ENCODE results near the gene BOC.

Gene BOC

GRCh38 chr3:113250566-113250965 is 39.2 kb downstream of the BOC start:
- no peak for DNase-seq

GRCh38 chr3:113251817-113252216 is 40.5 kb downstream of the BOC start:
- DNase-seq = no peak

GRCh38 chr3:113252553-113252952 is 41.2 kb downstream of the BOC start:
- no peak for DNase-seq

GRCh38 chr3:113253702-113254101 is 42.3 kb downstream of the BOC start:
- DNase-seq = no peak

- no peak for DNase-seq
Measured at GRCh38 chr3:113254171-113254947, 43.0 kb downstream of the BOC start.

GRCh38 chr3:113255100-113255853 is 43.9 kb downstream of the BOC start:
- no peak for DNase-seq

- DNase-seq = no peak
Measured at GRCh38 chr3:113255854-113256615, 44.7 kb downstream of the BOC start.

- no peak for DNase-seq
Measured at GRCh38 chr3:113258361-113258760, 47.0 kb downstream of the BOC start.

- no peak for DNase-seq
Measured at GRCh38 chr3:113259196-113259595, 47.8 kb downstream of the BOC start.

GRCh38 chr3:113261063-113261625 is 49.8 kb downstream of the BOC start:
- DNase-seq = no peak

GRCh38 chr3:113261626-113262303 is 50.4 kb downstream of the BOC start:
- DNase-seq = no peak

GRCh38 chr3:113262304-113262665 is 50.9 kb downstream of the BOC start:
- DNase-seq = no peak

- no peak for DNase-seq
Measured at GRCh38 chr3:113263020-113263419, 51.7 kb downstream of the BOC start.

- no peak for DNase-seq
Measured at GRCh38 chr3:113263778-113264177, 52.4 kb downstream of the BOC start.

GRCh38 chr3:113264283-113265131 is 53.1 kb downstream of the BOC start:
- no peak for DNase-seq

- DNase-seq = no peak
Measured at GRCh38 chr3:113265231-113265630, 53.9 kb downstream of the BOC start.

- DNase-seq = no peak
Measured at GRCh38 chr3:113266738-113267137, 55.4 kb downstream of the BOC start.

- no peak for DNase-seq
Measured at GRCh38 chr3:113268311-113268710, 57.0 kb downstream of the BOC start.

- DNase-seq = no peak
Measured at GRCh38 chr3:113268942-113269341, 57.6 kb downstream of the BOC start.

- DNase-seq = no peak
Measured at GRCh38 chr3:113269661-113270060, 58.3 kb downstream of the BOC start.

GRCh38 chr3:113270068-113270467 is 58.7 kb downstream of the BOC start:
- DNase-seq = no peak

GRCh38 chr3:113270786-113271185 is 59.4 kb downstream of the BOC start:
- no peak for DNase-seq
